Kidney (tissue), 14 donors: ENCODE results near the gene LRRC28. TPM values are rescaled to one million over a fixed set of nuclear protein-coding genes. Genes with fewer than 3 reads are reported as not detected.

Experiments
- DNase-seq, 5 donors: peaks; one replicate each; pipeline ENCODE4 v3.0.0-alpha.2; 2013 to 2020
- FAIRE-seq: peaks from 2 replicates; lab custom pipeline; 2012; peaks lifted over from hg19 to GRCh38; lab: Jason Lieb, UNC
- H3K27ac ChIP-seq, 2 donors: one replicate each; pipeline ENCODE4 v1.7.0; 2013; ENCODE audit warnings: low read depth in 2 of 2, low read length in 2 of 2, inconsistent platforms in 1 of 2
- H3K27me3 ChIP-seq: one replicate; pipeline ENCODE4 v1.7.1; 2013; ENCODE audit warnings: low read length, inconsistent platforms; ENCODE audit not compliant: control insufficient read depth, insufficient read depth
- H3K36me3 ChIP-seq, 3 donors: one replicate each; pipeline versions ENCODE4 v1.7.0 to v1.7.1; 2013; ENCODE audit warnings: low read length in 3 of 3, control low read depth in 1 of 3, inconsistent platforms in 1 of 3; ENCODE audit not compliant: insufficient read depth in 3 of 3, control insufficient read depth in 2 of 3
- H3K4me1 ChIP-seq, 3 donors: one replicate each; pipeline versions ENCODE4 v1.7.0 to v1.7.1; 2013; ENCODE audit warnings: low read length in 3 of 3, inconsistent platforms in 1 of 3, low read depth in 1 of 3; ENCODE audit not compliant: control insufficient read depth in 2 of 3, insufficient read depth in 2 of 3
- H3K4me3 ChIP-seq, 3 donors: one replicate each; pipeline versions ENCODE4 v1.7.0 to v1.8.1; 2013; ENCODE audit warnings: low read length in 3 of 3, control low read depth in 1 of 3, inconsistent platforms in 1 of 3
- H3K9ac ChIP-seq, 3 donors: one replicate each; pipeline versions ENCODE4 v1.7.0 to v1.7.1; 2013; ENCODE audit warnings: low read length in 3 of 3, control low read depth in 1 of 3, inconsistent platforms in 1 of 3
- H3K9me3 ChIP-seq, 3 donors: one replicate each; pipeline versions ENCODE4 v1.7.0 to v1.7.1; 2013; ENCODE audit warnings: low read length in 3 of 3, control low read depth in 1 of 3, inconsistent platforms in 1 of 3; ENCODE audit not compliant: control insufficient read depth in 2 of 3, insufficient read depth in 1 of 3
- CTCF ChIP-seq: IDR thresholded peaks from 3 replicates; pipeline ENCODE4 v1.5.1; 2012; ENCODE audit warnings: mild to moderate bottlenecking, moderate library complexity, borderline replicate concordance; ENCODE audit not compliant: insufficient read depth; ENCODE audit errors: extremely low read depth
- intact Hi-C: fragments of 100-400 bp; cut with DNase I; formaldehyde crosslinking; loops from one replicate; pipeline ENCODE4 v1.11.1; 2022
- polyA plus RNA-seq: library from polyadenylated mRNA; stranded (reverse); fragments of 350-450 nt; fragmentation: Illumina TruSeq; extraction: RNeasy Lipid Tissue Mini Kit (QIAGEN cat#74804); gene quantifications from one replicate; pipeline ENCODE4 v1.2.3, GENCODE V29; 2014; ENCODE audit warnings: low read depth, low replicate concordance; ENCODE audit not compliant: insufficient read depth
- total RNA-seq: library from RNA; stranded (reverse); fragmentation: NEBNext Ultra II Directional; extraction: Animal tissue kit (Norgen Biotek cat#: 25700); gene quantifications from one replicate; pipeline ENCODE4 v1.2.1, GENCODE V29; 2021
- donor health status: control.
- donor health status: control.
- donor health status: control.
- donor health status: control.
- donor health status: control.
- donor health status: DM: yes; HTN: yes; CAD: no.
- donor health status: Normal renal cell carcinoma (clear cell type).

Gene LRRC28
- total and polyA plus RNA-seq, 2 donors from 2014 or later = 25.5 to 34.7 TPM

GRCh38 chr15:99402014-99402729 is 150.9 kb downstream of the LRRC28 start:
- Histone ChIP-seq H3K4me3 (peak overlapping the region in 1 of 3 donors; percentile 20), H3K9me3 (no peaks in the 10 kb centered on the region), H3K36me3 (no peaks in the 10 kb centered on the region), H3K9ac (peak overlapping the region in 1 of 3 donors; percentile 60), H3K4me1 (peaks cover 2 to 8% (median 5%) of the 10 kb centered on the region in 3 donors), H3K27me3 (no peaks in the 10 kb centered on the region), H3K27ac (peak overlapping the region; percentile 32 to 43)
- FAIRE-seq (no peak), DNase-seq (peak in 2 of 5 donors; percentile 46 to 55)
- intact Hi-C loops = no loop called here
- TF ChIP-seq CTCF = no peak

GRCh38 chr15:99403597-99403996 is 152.3 kb downstream of the LRRC28 start:
- intact Hi-C loops = no loop called here
- peaks cover 2 to 13% (median 8%) of the 10 kb centered on the region in 3 donors for H3K4me1 ChIP-seq
- DNase-seq (no peak), FAIRE-seq (no peak)
- no peaks in the 10 kb centered on the region for H3K27me3 ChIP-seq
- TF ChIP-seq CTCF = no peak
- no peaks in the 10 kb centered on the region for H3K9me3 ChIP-seq
- no peak overlapping the region for H3K9ac ChIP-seq
- no peak overlapping the region for H3K27ac ChIP-seq
- H3K4me3 ChIP-seq = no peak overlapping the region
- H3K36me3 ChIP-seq = no peaks in the 10 kb centered on the region

- Histone ChIP-seq H3K36me3 (no peaks in the 10 kb centered on the region), H3K27ac (no peak overlapping the region), H3K4me1 (peaks cover 2 to 13% (median 11%) of the 10 kb centered on the region in 3 donors), H3K4me3 (no peak overlapping the region), H3K9ac (no peak overlapping the region), H3K9me3 (no peaks in the 10 kb centered on the region), H3K27me3 (no peaks in the 10 kb centered on the region)
- intact Hi-C loops = no loop called here
- DNase-seq (no peak), FAIRE-seq (no peak)
- TF ChIP-seq CTCF = no peak
These were observed 153.2 kb downstream of the LRRC28 start for GRCh38 chr15:99404454-99404853.
